Stimulated activated naive CD4-positive, alpha-beta T cell treated with Interleukin-2 at 50 U/mL for 16 hours (primary cell): ENCODE data around the gene HADHA.
"Not testable (repeated sequence)": the region's sequence is repeated elsewhere in the genome, so short reads cannot be mapped to it uniquely, and the experiment has no call there.

Experiments used
- DNase-seq: peaks from one replicate; lab custom pipeline; 2025; lab: John Stamatoyannopoulos, UW

Gene HADHA

GRCh38 chr2:26174691-26175465 is 69.6 kb downstream of the HADHA start:
- DNase-seq, result no peak

GRCh38 chr2:26173776-26174482 is 70.5 kb downstream of the HADHA start:
- no peak for DNase-seq

GRCh38 chr2:26172871-26173775 is 71.3 kb downstream of the HADHA start, which contains the start of gene GAREM2:
Gene GAREM2, plus strand, starts transcription at chr2:26173088. Its CDS starts 133 bp downstream, at chr2:26173221.
- DNase-seq, result no peak

GRCh38 chr2:26172189-26172870 is 72.1 kb downstream of the HADHA start:
- no peak for DNase-seq

GRCh38 chr2:26170795-26171194 is 73.6 kb downstream of the HADHA start:
- DNase-seq, result no peak

GRCh38 chr2:26169681-26170414 is 74.6 kb downstream of the HADHA start:
- DNase-seq, result no peak

- no peak for DNase-seq
Measured at GRCh38 chr2:26169226-26169625, 75.2 kb downstream of the HADHA start.

GRCh38 chr2:26168785-26169184 is 75.6 kb downstream of the HADHA start:
- no peak for DNase-seq

- not testable (repeated sequence) for DNase-seq
Measured at GRCh38 chr2:26166541-26166940, 77.9 kb downstream of the HADHA start.

GRCh38 chr2:26165403-26165802 is 79.0 kb downstream of the HADHA start:
- no peak for DNase-seq

- DNase-seq, result no peak
Measured at GRCh38 chr2:26164641-26165211, 79.7 kb downstream of the HADHA start.

- no peak for DNase-seq
Measured at GRCh38 chr2:26164231-26164630, 80.2 kb downstream of the HADHA start.

- DNase-seq, result no peak
Measured at GRCh38 chr2:26162963-26163362, 81.5 kb downstream of the HADHA start.

GRCh38 chr2:26161926-26162325 is 82.5 kb downstream of the HADHA start:
- no peak for DNase-seq

GRCh38 chr2:26157580-26157979 is 86.9 kb downstream of the HADHA start:
- no peak for DNase-seq

- DNase-seq, result no peak
Measured at GRCh38 chr2:26150243-26150642, 94.2 kb downstream of the HADHA start.

GRCh38 chr2:26148501-26148900 is 95.9 kb downstream of the HADHA start:
- DNase-seq, result no peak

- DNase-seq, result peak; percentile 39
Measured at GRCh38 chr2:26144953-26145680, 99.3 kb downstream of the HADHA start.

GRCh38 chr2:26144031-26144430 is 100.4 kb downstream of the HADHA start:
- DNase-seq, result no peak
